ENCODE data around the gene TNFRSF14.

GRCh38 chr1:2606396-2606880 is 50.3 kb downstream of the TNFRSF14 start:
- TF ChIP-seq CTCF (conservative IDR thresholded peaks at IDR 0.05; ENCODE audit: low read length), result no peak
- no peak for TF ChIP-seq EZH2phosphoT487 (IDR thresholded peaks at IDR 0.05; ENCODE audit: borderline replicate concordance, low read depth, low read length)
